ENCODE data around the gene HES7.
"Not testable (repeated sequence)": the region's sequence is repeated elsewhere in the genome, so short reads cannot be mapped to it uniquely, and the experiment has no call there.

The HES7 gene

DNA sequence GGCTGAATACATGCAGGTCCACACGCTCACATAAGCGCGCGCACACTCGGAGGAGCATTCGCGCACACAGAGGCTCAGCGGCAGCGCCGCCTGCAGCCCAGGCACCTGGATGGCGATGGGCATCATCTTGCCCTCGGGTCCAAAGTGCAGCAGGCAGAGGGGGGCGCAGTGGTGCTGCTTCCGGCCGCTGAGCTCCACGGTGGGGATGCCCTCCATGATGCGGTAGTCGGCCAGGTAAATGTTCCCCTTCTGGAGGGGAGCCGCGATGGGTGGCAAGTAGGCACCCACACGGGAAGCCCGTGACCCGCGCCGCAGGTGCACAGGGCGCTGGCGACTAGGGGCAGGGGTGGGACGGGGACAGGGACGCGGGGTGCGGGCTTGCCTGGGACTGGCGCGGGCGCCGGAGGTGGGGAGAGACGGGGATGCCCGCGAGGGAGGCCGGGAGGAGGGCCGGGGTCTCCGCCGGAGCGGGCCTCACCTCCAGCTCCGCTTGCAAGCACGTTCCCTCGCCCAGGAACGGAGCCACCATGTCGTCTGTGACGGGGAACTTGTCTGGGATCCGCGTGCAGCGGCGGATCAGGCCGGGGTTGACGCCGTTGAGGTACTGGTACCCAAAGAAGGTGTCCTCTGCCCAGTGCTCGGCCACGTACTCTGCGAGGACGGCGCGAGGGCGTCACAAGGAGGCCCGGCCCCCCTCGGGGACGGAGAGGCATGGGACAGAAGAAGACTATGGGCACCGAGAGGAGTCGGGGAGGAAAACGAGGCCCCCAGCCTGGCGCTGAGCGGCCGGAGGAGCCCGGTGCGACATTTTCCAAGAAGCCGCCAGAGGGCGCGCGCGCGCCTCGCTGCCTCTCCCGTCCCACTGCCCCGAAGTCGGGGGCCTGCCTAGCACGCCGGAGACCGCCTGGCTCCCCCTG lies 44.4 kb downstream of the HES7 start:
- DNase-seq (ENCODE audit: extremely low read depth, insufficient read length) = peak; percentile 80
- Histone ChIP-seq H3K36me3 (ENCODE audit: control insufficient read depth, insufficient read depth, low read length) (no peaks in the 10 kb centered on the region), H3K4me3 (replicated peaks; ENCODE audit: low read depth, low read length) (peak overlapping the region; percentile 59), H3K27me3 (replicated peaks; ENCODE audit: control insufficient read depth, insufficient read depth, low read length) (peaks cover 5% of the 10 kb centered on the region)
- TF ChIP-seq CTCF (IDR thresholded peaks at IDR 0.05; ENCODE audit: insufficient read depth, low read length, poor library complexity, severe bottlenecking) = peak; percentile 89

- not testable (repeated sequence) for DNase-seq (ENCODE audit: extremely low read depth, insufficient read length); H3K27me3 ChIP-seq (replicated peaks; ENCODE audit: control insufficient read depth, insufficient read depth, low read length); H3K4me3 ChIP-seq (replicated peaks; ENCODE audit: low read depth, low read length); H3K36me3 ChIP-seq (ENCODE audit: control insufficient read depth, insufficient read depth, low read length)
Observed at GRCh38 chr17:8077939-8078338, 46.0 kb downstream of the HES7 start.

DNA sequence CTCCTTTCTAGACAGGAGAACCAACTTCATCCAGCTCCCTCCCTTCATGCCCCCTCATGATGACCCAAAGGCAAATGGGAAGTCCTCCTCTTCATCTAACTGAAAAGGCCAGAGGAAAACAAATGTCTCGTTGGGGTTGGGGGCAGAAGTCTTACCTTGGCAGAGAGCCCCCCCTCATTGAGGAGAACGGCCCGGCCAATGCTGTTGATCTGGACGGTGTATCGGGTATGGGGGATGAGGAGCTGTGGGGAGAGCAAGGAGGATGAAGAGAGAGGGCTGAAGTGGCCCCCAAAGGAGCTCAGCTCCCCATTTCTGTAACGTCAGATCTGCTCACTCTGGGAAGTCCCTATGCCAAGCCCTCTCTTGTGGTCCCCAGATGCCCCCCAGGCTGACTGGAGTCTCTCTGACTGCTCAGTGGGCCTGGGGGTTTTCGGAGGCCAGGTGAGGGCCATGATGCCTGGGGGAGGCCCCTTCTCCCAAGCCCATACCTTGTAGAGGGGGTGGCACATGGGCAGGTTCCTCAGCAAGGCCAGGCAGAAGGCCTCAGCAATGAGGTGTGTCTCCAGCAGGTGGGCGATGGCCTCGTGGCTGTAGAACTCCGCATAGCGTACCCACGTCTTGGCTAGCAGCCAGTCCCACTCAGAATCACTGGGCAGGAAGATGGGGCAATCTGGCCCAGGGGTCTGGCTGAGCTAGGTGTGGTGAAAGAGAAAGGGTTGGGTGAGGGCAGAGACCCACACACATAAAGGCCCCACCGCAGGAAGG lies 47.2 kb downstream of the HES7 start:
- peaks cover 4% of the 10 kb centered on the region for H3K27me3 ChIP-seq (replicated peaks; ENCODE audit: control insufficient read depth, insufficient read depth, low read length)
- no peak for TF ChIP-seq CTCF (IDR thresholded peaks at IDR 0.05; ENCODE audit: insufficient read depth, low read length, poor library complexity, severe bottlenecking)
- H3K36me3 ChIP-seq (ENCODE audit: control insufficient read depth, insufficient read depth, low read length) = no peaks in the 10 kb centered on the region
- no peak for DNase-seq (ENCODE audit: extremely low read depth, insufficient read length)
- no peak overlapping the region for H3K4me3 ChIP-seq (replicated peaks; ENCODE audit: low read depth, low read length)

- no peak overlapping the region for H3K4me3 ChIP-seq (replicated peaks; ENCODE audit: low read depth, low read length)
- DNase-seq (ENCODE audit: extremely low read depth, insufficient read length) = no peak
- no peak for TF ChIP-seq CTCF (IDR thresholded peaks at IDR 0.05; ENCODE audit: insufficient read depth, low read length, poor library complexity, severe bottlenecking)
- no peaks in the 10 kb centered on the region for H3K36me3 ChIP-seq (ENCODE audit: control insufficient read depth, insufficient read depth, low read length)
- peaks cover 4% of the 10 kb centered on the region for H3K27me3 ChIP-seq (replicated peaks; ENCODE audit: control insufficient read depth, insufficient read depth, low read length)
Observed at GRCh38 chr17:8075574-8076342, 48.1 kb downstream of the HES7 start.

DNA sequence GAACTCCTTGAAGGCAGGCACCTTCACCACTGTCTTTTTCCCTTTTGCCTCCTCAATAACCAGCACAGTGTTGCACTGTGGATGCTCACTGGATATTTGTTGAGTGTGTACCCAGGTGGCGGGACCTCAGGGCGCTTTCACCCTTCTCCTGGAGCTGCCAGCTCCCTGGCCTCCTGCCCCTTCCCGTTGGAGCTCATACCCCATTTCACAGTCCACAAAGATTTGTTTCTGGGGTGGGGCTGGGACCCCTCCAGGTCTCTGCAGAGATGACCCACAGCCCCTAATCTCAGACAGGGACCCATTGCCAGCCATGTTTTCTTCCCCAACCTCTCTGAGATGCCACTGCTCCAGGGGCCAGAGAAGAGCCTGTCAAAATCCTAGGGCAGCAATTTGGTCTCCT lies 48.8 kb downstream of the HES7 start:
- TF ChIP-seq CTCF (IDR thresholded peaks at IDR 0.05; ENCODE audit: insufficient read depth, low read length, poor library complexity, severe bottlenecking) = no peak
- Histone ChIP-seq H3K36me3 (ENCODE audit: control insufficient read depth, insufficient read depth, low read length) (no peaks in the 10 kb centered on the region), H3K4me3 (replicated peaks; ENCODE audit: low read depth, low read length) (no peak overlapping the region), H3K27me3 (replicated peaks; ENCODE audit: control insufficient read depth, insufficient read depth, low read length) (peaks cover 4% of the 10 kb centered on the region)
- no peak for DNase-seq (ENCODE audit: extremely low read depth, insufficient read length)
